B cell (primary cell): ENCODE data around the gene PRL. TPM values are rescaled to one million over a fixed set of nuclear protein-coding genes. Genes with fewer than 3 reads are reported as not detected.

Experiments
- ATAC-seq: fragments of 200-7000 bp; cut with Tn5 transposase; one replicate; pipeline ENCODE4 v1.10.0; 2021; ENCODE audit warnings: low read depth, mild to moderate bottlenecking, moderate number of reproducible peaks, moderate library complexity
- CTCF ChIA-PET: fragments of 350-600 bp; sonication (Branson Sonifier 250); formaldehyde crosslinking; loops from one replicate; lab custom pipeline; 2021; ENCODE audit warnings: antibody characterized with exemption, inconsistent platforms; lab: Charles Lee
- POLR2A ChIA-PET: fragments of 350-600 bp; sonication (Branson Sonifier 250); formaldehyde crosslinking; loops from one replicate; lab custom pipeline; 2021; ENCODE audit warnings: antibody characterized with exemption; lab: Charles Lee
- DNase-seq: peaks from one replicate; pipeline ENCODE4 v3.0.0; 2013
- H2AFZ ChIP-seq: 2 replicates; pipeline ENCODE4 v1.6.1; 2012; ENCODE audit warnings: mild to moderate bottlenecking, low read depth, low read length; ENCODE audit not compliant: insufficient read depth, poor library complexity, severe bottlenecking
- H3K27ac ChIP-seq, 2 donors: 1 replicate in 1 of 2; 2 replicates in 1 of 2; pipeline ENCODE4 v1.5.1; 2012 to 2013; ENCODE audit warnings: low read length in 2 of 2, mild to moderate bottlenecking in 2 of 2, moderate library complexity in 1 of 2
- H3K27me3 ChIP-seq, 4 experiments: fragments of 200-600 bp in 1 of 4; sonication (generic) in 1 of 4; replicated peaks in 1 of 4; 1 replicate in 2 of 4; 2 replicates in 2 of 4; pipeline versions ENCODE4 v1.6.1 to v1.7.0; 2013 to 2016; ENCODE audit warnings: low read length in 3 of 4, mild to moderate bottlenecking in 2 of 4, mixed read lengths in 1 of 4, moderate library complexity in 1 of 4; ENCODE audit not compliant: insufficient read depth in 4 of 4, control insufficient read depth in 3 of 4; ENCODE audit errors: control extremely low read depth in 1 of 4
- H3K36me3 ChIP-seq, 2 experiments: replicated peaks in 1 of 2; 1 replicate in 1 of 2; 2 replicates in 1 of 2; pipeline versions ENCODE4 v1.6.1 to v1.7.1; 2013; ENCODE audit warnings: low read length in 1 of 2; ENCODE audit not compliant: insufficient read depth in 2 of 2, control insufficient read depth in 1 of 2; ENCODE audit errors: control extremely low read depth in 1 of 2, extremely low read depth in 1 of 2
- H3K4me1 ChIP-seq, 2 donors: fragments of 200-600 bp in 1 of 2; sonication (generic) in 1 of 2; 1 replicate in 1 of 2; 2 replicates in 1 of 2; pipeline versions ENCODE4 v1.5.1 to v1.6.1; 2013 to 2017; ENCODE audit warnings: low read length in 2 of 2; ENCODE audit not compliant: control insufficient read depth in 2 of 2, insufficient read depth in 2 of 2
- H3K4me2 ChIP-seq: replicated peaks from 2 replicates; pipeline ENCODE3; 2012; ENCODE audit warnings: mild to moderate bottlenecking, low read depth, low read length; ENCODE audit not compliant: poor library complexity, severe bottlenecking
- H3K4me3 ChIP-seq, 5 experiments: fragments of 200-600 bp in 1 of 5; sonication (generic) in 1 of 5; 1 replicate in 3 of 5; 2 replicates in 2 of 5; pipeline versions ENCODE4 v1.5.1 to v1.7.0; 2011 to 2016; ENCODE audit warnings: low read length in 4 of 5, mild to moderate bottlenecking in 4 of 5, low read depth in 2 of 5, control low read depth in 1 of 5, moderate library complexity in 1 of 5; ENCODE audit not compliant: insufficient read depth in 1 of 5; ENCODE audit errors: control extremely low read depth in 1 of 5, extremely low read depth in 1 of 5
- H3K79me2 ChIP-seq: fragments of 200-600 bp; sonication (generic); one replicate; pipeline ENCODE4 v1.6.0; 2016; ENCODE audit warnings: low read length; ENCODE audit not compliant: control insufficient read depth, insufficient read depth
- H3K9ac ChIP-seq: fragments of 200-600 bp; sonication (generic); 2 replicates; pipeline ENCODE4 v1.6.1; 2017; ENCODE audit warnings: mild to moderate bottlenecking, low read length, moderate library complexity
- H3K9me3 ChIP-seq, 3 donors: one replicate each; pipeline versions ENCODE4 v1.6.1 to v1.7.1; 2013; ENCODE audit warnings: low read length in 2 of 3; ENCODE audit not compliant: control insufficient read depth in 2 of 3, insufficient read depth in 1 of 3; ENCODE audit errors: control extremely low read depth in 1 of 3
- H4K20me1 ChIP-seq: 2 replicates; pipeline ENCODE4 v1.6.0; 2012; ENCODE audit warnings: mild to moderate bottlenecking, low read length; ENCODE audit not compliant: insufficient read depth, control insufficient read depth, poor library complexity, severe bottlenecking
- H3K27ac Mint-ChIP-seq: one replicate; pipeline ENCODE4 v1.8.0; 2021; ENCODE audit warnings: mixed read lengths
- H3K27me3 Mint-ChIP-seq: one replicate; pipeline ENCODE4 v1.8.0; 2021; ENCODE audit warnings: mixed read lengths
- H3K4me1 Mint-ChIP-seq: one replicate; pipeline ENCODE4 v1.8.0; 2021; ENCODE audit warnings: mixed read lengths
- H3K4me3 Mint-ChIP-seq: one replicate; pipeline ENCODE4 v1.8.0; 2021; ENCODE audit warnings: mixed read lengths
- H3K9me3 Mint-ChIP-seq: one replicate; pipeline ENCODE4 v1.8.0; 2022; ENCODE audit warnings: mixed read lengths; ENCODE audit not compliant: insufficient read depth
- EZH2 ChIP-seq: IDR thresholded peaks from 2 replicates; pipeline ENCODE4 v1.6.1; 2012; ENCODE audit warnings: borderline replicate concordance, low read depth, mild to moderate bottlenecking, moderate library complexity, low read length; ENCODE audit not compliant: insufficient read depth, poor library complexity, severe bottlenecking
- WGBS: methylation state at CpG from one replicate; pipeline ENCODE4 v1.1.5; 2013; ENCODE audit warnings: missing lambda C conversion rate; ENCODE audit not compliant: insufficient coverage; 5-methylcytosine and 5-hydroxymethylcytosine counted together
- intact Hi-C: fragments of 100-400 bp; cut with micrococcal nuclease; formaldehyde crosslinking; loops from one replicate; pipeline ENCODE4 v1.10.0; 2022
- polyA plus RNA-seq: library from polyadenylated mRNA; depleted of rRNA; stranded (reverse); fragments of >200 nt; gene quantifications from 2 replicates; pipeline ENCODE4 v1.2.3, GENCODE V29; 2012
- total RNA-seq, 2 donors: library from RNA; stranded (reverse); fragments of 120-200 nt in 1 of 2; gene quantifications; 1 replicate in 1 of 2; 2 replicates in 1 of 2; pipeline versions ENCODE4 v1.2.3 to v1.2.4, GENCODE V29; 2013 to 2022
- TF ChIP-seq, protein P1 (sequence below): fragments of 200-600 bp; IDR thresholded peaks from one replicate; pipeline ENCODE4 v1.8.0; 2022; ENCODE audit warnings: antibody characterized with exemption, mild to moderate bottlenecking

PRL gene
- total and polyA plus RNA-seq, 2 donors (not counting 1 experiment from before 2014, with no cell fraction given): not detected

DNA sequence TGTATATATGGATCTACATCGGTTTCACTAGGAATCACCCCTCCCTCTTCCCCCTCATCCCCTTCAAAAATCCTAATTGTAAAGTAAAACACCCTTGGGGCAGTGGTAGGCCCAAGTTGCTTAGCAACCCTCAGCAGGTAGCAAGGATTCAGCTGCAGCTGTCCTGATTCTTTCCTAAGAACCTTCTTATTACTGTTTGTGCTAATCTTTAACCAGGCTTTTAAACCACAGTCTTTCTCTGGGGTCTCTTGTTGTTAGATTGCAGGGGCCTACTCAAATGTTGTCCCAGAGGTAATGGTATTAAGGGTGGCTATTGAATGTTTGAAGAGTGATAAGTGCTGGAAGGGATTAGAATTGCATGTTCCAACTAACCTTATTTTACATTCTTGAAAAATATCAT is 46.4 kb downstream of the PRL start:
- Histone ChIP-seq H3K27ac (no peak overlapping the region), H3K79me2 (no peaks in the 10 kb centered on the region), H3K9ac (no peak overlapping the region), H3K36me3 (no peaks in the 10 kb centered on the region), H3K9me3 (no peaks in the 10 kb centered on the region), H4K20me1 (no peaks in the 10 kb centered on the region), H3K27me3 (no peaks in the 10 kb centered on the region), H3K4me3 (no peak overlapping the region), H2AFZ (no peak overlapping the region), H3K4me2 (no peak overlapping the region), H3K4me1 (no peaks in the 10 kb centered on the region)
- H3K4me1 Mint-ChIP-seq: no peaks in the 10 kb centered on the region
- no peak for ATAC-seq
- TF ChIP-seq, protein P1, sequence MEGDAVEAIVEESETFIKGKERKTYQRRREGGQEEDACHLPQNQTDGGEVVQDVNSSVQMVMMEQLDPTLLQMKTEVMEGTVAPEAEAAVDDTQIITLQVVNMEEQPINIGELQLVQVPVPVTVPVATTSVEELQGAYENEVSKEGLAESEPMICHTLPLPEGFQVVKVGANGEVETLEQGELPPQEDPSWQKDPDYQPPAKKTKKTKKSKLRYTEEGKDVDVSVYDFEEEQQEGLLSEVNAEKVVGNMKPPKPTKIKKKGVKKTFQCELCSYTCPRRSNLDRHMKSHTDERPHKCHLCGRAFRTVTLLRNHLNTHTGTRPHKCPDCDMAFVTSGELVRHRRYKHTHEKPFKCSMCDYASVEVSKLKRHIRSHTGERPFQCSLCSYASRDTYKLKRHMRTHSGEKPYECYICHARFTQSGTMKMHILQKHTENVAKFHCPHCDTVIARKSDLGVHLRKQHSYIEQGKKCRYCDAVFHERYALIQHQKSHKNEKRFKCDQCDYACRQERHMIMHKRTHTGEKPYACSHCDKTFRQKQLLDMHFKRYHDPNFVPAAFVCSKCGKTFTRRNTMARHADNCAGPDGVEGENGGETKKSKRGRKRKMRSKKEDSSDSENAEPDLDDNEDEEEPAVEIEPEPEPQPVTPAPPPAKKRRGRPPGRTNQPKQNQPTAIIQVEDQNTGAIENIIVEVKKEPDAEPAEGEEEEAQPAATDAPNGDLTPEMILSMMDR: no peak
- no peak for TF ChIP-seq EZH2
- H3K4me3 Mint-ChIP-seq: no peak overlapping the region
- intact Hi-C loops: no loop called here
- ChIA-PET POLR2A (no interaction called here), CTCF (no interaction called here)
- DNase-seq: no peak
- peaks cover 2% of the 10 kb centered on the region for H3K9me3 Mint-ChIP-seq
- 100% methylated on average over 1 of the region's 1 CpG for WGBS
- H3K27ac Mint-ChIP-seq: no peak overlapping the region
- no peaks in the 10 kb centered on the region for H3K27me3 Mint-ChIP-seq

DNA sequence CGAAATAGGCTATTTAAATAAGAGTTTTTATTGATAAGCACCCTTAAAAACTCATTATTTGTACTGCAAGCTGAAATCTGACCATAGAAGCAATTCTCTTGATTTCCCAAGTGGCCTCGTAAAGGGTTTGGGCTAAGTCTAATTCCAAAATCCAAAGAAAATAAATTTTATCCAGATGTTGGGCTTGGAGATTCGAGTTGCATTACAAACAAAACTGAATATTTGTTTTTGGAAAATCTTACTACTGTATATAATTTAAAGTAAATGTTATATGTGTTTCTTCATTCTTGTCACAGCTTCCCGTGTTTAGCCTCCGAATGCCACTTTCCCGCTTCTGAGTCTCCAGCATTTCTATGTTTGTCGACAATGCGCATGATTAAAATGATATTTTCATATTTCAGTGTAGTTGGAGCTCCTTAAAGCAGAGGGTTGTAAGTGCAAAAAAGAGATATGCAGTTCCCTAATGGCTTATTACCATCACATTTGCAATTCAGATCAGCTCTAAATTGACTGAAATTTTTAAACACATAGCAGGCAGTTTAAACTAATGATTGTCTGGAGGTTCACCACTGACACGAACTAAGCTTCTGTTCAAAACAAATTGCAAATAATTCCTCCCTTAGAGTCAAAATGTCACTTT is 47.0 kb downstream of the PRL start:
- ChIA-PET POLR2A (no interaction called here), CTCF (no interaction called here)
- H3K36me3 ChIP-seq: no peaks in the 10 kb centered on the region
- H2AFZ ChIP-seq: no peak overlapping the region
- H3K4me3 ChIP-seq: no peak overlapping the region
- no peaks in the 10 kb centered on the region for H3K4me1 ChIP-seq
- no peaks in the 10 kb centered on the region for H3K79me2 ChIP-seq
- no peak overlapping the region for H3K27ac ChIP-seq
- H3K9ac ChIP-seq: no peak overlapping the region
- no peaks in the 10 kb centered on the region for H3K27me3 ChIP-seq
- no peaks in the 10 kb centered on the region for H4K20me1 ChIP-seq
- intact Hi-C loops: no loop called here
- ATAC-seq: no peak
- TF ChIP-seq, protein P1: no peak
- no peak for TF ChIP-seq EZH2
- H3K4me2 ChIP-seq: no peak overlapping the region
- WGBS: 100% methylated on average over 5 of the region's 9 CpGs
- Mint-ChIP-seq H3K9me3 (peaks cover 2% of the 10 kb centered on the region), H3K27ac (no peak overlapping the region), H3K4me3 (no peak overlapping the region), H3K27me3 (no peaks in the 10 kb centered on the region), H3K4me1 (no peaks in the 10 kb centered on the region)
- DNase-seq: no peak
- H3K9me3 ChIP-seq: no peaks in the 10 kb centered on the region
